NT2/D1 (cell line): ENCODE data around the gene IMMP2L.

ENCODE experiments used
- DNase-seq: peaks from one replicate; pipeline ENCODE4 v3.0.0-alpha.2; 2011; ENCODE audit warnings: low read depth, low spot score
- H3K27me3 ChIP-seq: 2 replicates; pipeline ENCODE4 v1.6.0; 2011; ENCODE audit warnings: mild to moderate bottlenecking; ENCODE audit not compliant: insufficient read length, insufficient read depth
- H3K36me3 ChIP-seq: 2 replicates; pipeline ENCODE4 v1.6.1; 2011; ENCODE audit warnings: mild to moderate bottlenecking, low read length, mixed read lengths; ENCODE audit not compliant: insufficient read depth, insufficient read length
- H3K4me1 ChIP-seq: 2 replicates; pipeline ENCODE4 v1.5.1; 2011; ENCODE audit not compliant: insufficient read depth, insufficient read length
- H3K4me3 ChIP-seq: 2 replicates; pipeline ENCODE4 v1.5.1; 2011; ENCODE audit warnings: low read depth; ENCODE audit not compliant: insufficient read length
- H3K9ac ChIP-seq: 2 replicates; pipeline ENCODE4 v1.6.0; 2011; ENCODE audit warnings: low read depth; ENCODE audit not compliant: insufficient read length
- H3K9me3 ChIP-seq: 2 replicates; pipeline ENCODE4 v1.5.1; 2011; ENCODE audit warnings: mild to moderate bottlenecking, low read length; ENCODE audit not compliant: insufficient read depth
- SUZ12 ChIP-seq: IDR thresholded peaks from 2 replicates; pipeline ENCODE4 v1.6.1; 2011; ENCODE audit not compliant: insufficient read length, insufficient read depth; ENCODE audit errors: extremely low read depth
- YY1 ChIP-seq: IDR thresholded peaks from 2 replicates; pipeline ENCODE4 v1.6.1; 2011; ENCODE audit not compliant: insufficient read length, insufficient read depth
- ZNF274 ChIP-seq: IDR thresholded peaks from 2 replicates; pipeline ENCODE4 v1.6.1; 2011; ENCODE audit warnings: mild to moderate bottlenecking, low read depth, low read length

The IMMP2L gene

DNA sequence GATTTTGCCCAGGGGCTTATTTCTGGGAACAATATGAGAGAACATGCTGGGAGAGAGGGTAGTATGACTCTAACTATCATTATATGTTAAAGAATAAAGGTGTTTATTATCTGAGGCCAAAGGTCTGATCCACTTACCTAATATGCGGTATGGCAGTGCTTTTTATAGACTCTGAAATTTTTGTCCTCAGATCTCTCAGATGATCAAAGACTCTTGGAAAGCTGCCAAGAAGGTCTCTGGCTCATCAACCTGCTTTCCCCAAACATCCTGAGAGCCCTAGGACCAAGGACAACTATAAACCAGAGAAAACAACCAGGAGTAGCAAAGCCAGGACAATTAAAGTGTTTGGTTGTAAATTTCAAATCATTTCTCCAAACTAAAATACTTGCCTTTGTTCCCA, 727.1 kb downstream of the IMMP2L start:
- no peak overlapping the region for H3K4me3 ChIP-seq
- TF ChIP-seq ZNF274 = no peak
- no peak for TF ChIP-seq YY1
- no peak for TF ChIP-seq SUZ12
- H3K27me3 ChIP-seq = no peaks in the 10 kb centered on the region
- H3K9me3 ChIP-seq = no peaks in the 10 kb centered on the region
- no peak overlapping the region for H3K9ac ChIP-seq
- H3K4me1 ChIP-seq = no peaks in the 10 kb centered on the region
- H3K36me3 ChIP-seq = no peaks in the 10 kb centered on the region
- no peak for DNase-seq

DNA sequence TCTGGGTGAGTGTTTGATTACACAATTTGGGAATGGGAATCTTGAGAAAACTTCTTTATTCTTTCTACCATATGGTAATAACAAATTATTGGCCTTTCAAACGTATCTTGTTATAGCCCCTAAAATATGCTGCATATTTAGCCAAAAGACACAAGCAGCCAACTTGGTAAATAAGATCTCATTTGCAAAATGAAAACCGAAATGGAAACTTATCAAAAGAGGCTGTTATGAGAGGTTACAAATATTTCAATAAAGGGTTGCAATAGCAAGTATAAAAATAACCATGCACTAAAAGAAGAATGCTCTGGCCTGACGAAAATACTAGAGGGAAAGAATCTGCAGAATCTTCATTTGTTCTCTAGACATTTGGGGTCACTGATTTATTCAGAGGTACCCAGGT, 730.9 kb downstream of the IMMP2L start:
- H3K9ac ChIP-seq = no peak overlapping the region
- H3K4me1 ChIP-seq = no peaks in the 10 kb centered on the region
- no peaks in the 10 kb centered on the region for H3K36me3 ChIP-seq
- H3K4me3 ChIP-seq = no peak overlapping the region
- no peaks in the 10 kb centered on the region for H3K27me3 ChIP-seq
- H3K9me3 ChIP-seq = no peaks in the 10 kb centered on the region
- DNase-seq = no peak
- no peak for TF ChIP-seq ZNF274
- TF ChIP-seq YY1 = no peak
- TF ChIP-seq SUZ12 = no peak

DNA sequence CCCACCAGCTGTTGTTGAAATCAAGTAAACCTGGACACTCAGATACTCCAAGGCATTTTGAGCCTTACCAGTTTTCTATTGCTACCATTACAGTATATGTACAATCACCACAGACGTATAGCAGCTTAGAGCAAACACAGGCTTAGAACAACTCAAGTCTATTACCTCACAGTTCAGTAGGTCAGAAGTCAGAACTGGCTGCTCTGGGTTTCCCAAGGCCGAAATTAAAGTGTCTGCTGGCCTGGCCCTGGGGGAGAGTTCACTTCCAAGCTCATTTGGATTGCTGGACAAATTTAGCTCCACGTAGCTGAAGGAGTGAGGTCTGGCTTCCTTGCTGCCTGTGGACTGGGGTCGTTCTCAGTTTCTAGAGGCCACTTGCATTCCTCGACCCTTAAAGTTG, 731.5 kb downstream of the IMMP2L start:
- Histone ChIP-seq H3K36me3 (no peaks in the 10 kb centered on the region), H3K9ac (no peak overlapping the region), H3K27me3 (no peaks in the 10 kb centered on the region), H3K9me3 (no peaks in the 10 kb centered on the region), H3K4me3 (no peak overlapping the region), H3K4me1 (no peaks in the 10 kb centered on the region)
- no peak for DNase-seq
- TF ChIP-seq ZNF274 = no peak
- no peak for TF ChIP-seq SUZ12
- no peak for TF ChIP-seq YY1

DNA sequence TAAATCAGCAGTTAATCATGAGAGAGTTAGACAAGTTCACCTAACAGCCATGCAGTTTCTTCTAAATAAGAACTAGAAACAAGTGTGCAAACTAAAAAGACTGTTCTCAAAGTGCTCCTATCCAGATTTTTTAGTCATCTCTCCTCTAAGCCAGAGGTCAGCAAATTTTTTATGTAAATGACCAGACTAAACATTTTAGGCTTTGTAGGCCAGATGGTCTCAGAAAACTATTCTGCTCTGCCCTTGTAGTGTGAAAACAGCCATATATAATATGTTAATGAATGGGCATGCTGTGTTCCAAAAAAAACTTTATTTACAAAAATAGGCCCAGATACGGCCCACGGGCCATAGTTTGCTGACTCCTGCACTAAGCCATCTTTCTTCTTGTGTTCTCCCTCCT, 734.4 kb downstream of the IMMP2L start:
- H3K4me3 ChIP-seq = no peak overlapping the region
- H3K9ac ChIP-seq = no peak overlapping the region
- TF ChIP-seq SUZ12 (no peak), ZNF274 (no peak), YY1 (no peak)

DNA sequence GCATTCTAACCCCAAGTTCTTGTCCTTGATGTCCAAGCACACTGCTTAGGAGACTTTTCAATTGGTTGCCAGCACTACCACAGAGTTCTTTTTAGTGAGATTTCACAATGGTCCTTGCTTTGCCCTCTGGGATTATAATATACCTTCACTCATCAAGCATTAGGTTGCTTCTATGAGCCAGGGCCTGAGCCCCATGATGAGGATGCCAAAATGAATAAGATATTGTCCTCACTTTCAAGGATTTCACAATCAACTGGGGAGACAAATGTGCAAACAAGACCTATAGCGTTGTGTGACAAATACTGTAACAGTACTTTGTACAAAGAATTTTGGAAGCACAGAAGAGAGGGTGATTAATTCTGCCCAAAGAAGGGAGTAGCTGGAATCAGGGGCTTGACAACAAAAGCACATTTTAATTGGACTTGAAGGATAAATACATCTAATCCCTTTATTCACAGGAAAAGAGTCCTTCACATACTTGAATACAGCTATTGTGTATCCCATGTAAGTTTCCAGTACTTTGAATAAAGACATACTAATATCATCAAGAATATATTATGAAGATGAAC, 734.9 kb downstream of the IMMP2L start:
- H3K36me3 ChIP-seq = no peaks in the 10 kb centered on the region
- TF ChIP-seq ZNF274 (no peak), SUZ12 (no peak), YY1 (no peak)
- no peaks in the 10 kb centered on the region for H3K4me1 ChIP-seq
- H3K4me3 ChIP-seq = no peak overlapping the region
- H3K9ac ChIP-seq = no peak overlapping the region
- H3K27me3 ChIP-seq = no peaks in the 10 kb centered on the region
- no peak for DNase-seq
- no peaks in the 10 kb centered on the region for H3K9me3 ChIP-seq

More for the DNA sequence above, 734.4 kb downstream of the IMMP2L start:
- no peaks in the 10 kb centered on the region for H3K9me3 ChIP-seq
- H3K27me3 ChIP-seq = no peaks in the 10 kb centered on the region
- H3K36me3 ChIP-seq = no peaks in the 10 kb centered on the region
- no peaks in the 10 kb centered on the region for H3K4me1 ChIP-seq
- no peak for DNase-seq

DNA sequence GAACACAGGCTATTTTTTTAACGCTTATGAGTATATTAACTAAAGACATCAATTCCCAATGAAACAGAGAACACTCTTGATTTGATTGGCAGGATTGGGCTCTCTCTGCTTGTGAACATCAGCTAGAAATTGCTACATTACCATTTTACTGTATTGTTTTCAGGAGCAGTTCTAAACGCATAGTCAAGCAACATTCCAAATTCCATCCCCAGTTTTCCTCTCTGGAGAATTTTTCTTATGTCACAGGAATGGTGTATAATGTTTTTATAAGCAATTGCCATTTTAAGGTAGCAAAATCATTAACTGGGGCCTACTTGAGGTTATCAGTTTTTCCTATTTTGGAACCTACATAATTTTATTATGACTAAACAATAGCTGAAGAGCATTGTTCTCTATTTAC, 748.3 kb downstream of the IMMP2L start:
- DNase-seq = no peak
- Histone ChIP-seq H3K4me3 (no peak overlapping the region), H3K27me3 (no peaks in the 10 kb centered on the region), H3K9me3 (no peaks in the 10 kb centered on the region; the same call in 1 of the 2 replicates), H3K4me1 (no peaks in the 10 kb centered on the region), H3K36me3 (no peaks in the 10 kb centered on the region), H3K9ac (no peak overlapping the region)
- no peak for TF ChIP-seq YY1
- TF ChIP-seq ZNF274 = no peak
- no peak for TF ChIP-seq SUZ12

DNA sequence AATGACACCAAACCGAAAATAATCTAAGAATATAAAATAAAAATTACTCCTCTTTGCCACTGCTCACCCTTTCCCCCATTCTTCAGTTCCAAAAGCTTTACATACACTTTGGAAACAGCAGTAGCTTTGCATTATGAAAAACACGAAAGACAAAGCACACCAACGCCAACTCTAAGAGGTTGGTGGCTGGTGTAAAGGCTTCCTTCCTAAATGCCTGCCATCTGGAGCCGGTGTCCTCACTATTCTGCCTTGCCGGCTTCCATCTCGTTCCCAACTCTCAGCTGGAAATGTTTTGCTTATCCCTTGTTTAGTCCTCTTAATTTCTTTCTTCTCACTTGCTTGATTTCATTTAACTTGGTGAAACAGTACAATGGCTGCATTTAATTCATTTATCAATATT, 752.5 kb downstream of the IMMP2L start:
- Histone ChIP-seq H3K4me3 (no peak overlapping the region), H3K36me3 (no peaks in the 10 kb centered on the region), H3K9ac (no peak overlapping the region), H3K9me3 (no peaks in the 10 kb centered on the region; the same call in 1 of the 2 replicates), H3K27me3 (no peaks in the 10 kb centered on the region), H3K4me1 (no peaks in the 10 kb centered on the region)
- no peak for DNase-seq
- no peak for TF ChIP-seq ZNF274
- TF ChIP-seq YY1 = no peak
- no peak for TF ChIP-seq SUZ12
